DMS53 (cell line): ENCODE data around the gene ADAP1.
A peak's percentile ranks its signal among the peaks of the same experiment; 100 is the strongest.
"Not testable (repeated sequence)": the region's sequence is repeated elsewhere in the genome, so short reads cannot be mapped to it uniquely, and the experiment has no call there.

Source experiments
- DNase-seq: peaks from one replicate; lab custom pipeline; 2025; lab: John Stamatoyannopoulos, UW

The ADAP1 gene

DNA sequence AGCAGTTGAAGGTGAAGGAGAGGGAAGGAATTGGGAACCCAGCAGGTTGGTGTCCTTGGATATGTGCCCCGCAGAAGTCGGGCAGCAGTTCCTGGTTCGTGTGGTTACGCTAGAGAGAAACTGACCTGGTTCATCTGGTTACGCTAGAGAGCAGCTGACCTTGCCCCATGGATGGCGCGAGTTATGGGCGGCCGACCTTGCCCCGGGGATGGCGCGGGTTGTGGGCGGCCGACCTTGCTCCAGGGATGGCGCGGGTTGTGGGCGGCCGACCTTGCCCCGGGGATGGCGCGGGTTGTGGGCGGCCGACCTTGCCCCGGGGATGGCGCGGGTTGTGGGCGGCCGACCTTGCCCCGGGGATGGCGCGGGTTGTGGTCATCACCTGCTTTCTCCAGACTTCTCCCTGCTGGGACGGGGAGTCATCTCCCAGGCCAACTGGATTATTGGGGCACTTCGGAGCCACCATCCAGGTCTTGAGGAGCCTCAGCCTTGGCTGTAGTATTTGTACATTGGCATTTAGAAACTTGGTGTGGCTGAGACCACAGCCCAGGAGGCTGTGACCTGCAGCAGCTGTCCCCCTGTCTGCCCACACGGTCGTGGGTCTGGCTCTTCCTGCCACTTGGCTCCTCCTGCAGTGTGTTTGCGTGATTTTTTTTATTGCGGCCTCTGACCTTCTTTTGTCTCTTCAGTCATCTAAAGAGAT, 72.0 kb downstream of the ADAP1 start:
- DNase-seq = no peak

GRCh38 chr7:881441-882234, 72.8 kb downstream of the ADAP1 start:
- DNase-seq = peak; percentile 68

- peak; percentile 30 for DNase-seq
Measured at GRCh38 chr7:880450-880849, 74.0 kb downstream of the ADAP1 start.

DNA sequence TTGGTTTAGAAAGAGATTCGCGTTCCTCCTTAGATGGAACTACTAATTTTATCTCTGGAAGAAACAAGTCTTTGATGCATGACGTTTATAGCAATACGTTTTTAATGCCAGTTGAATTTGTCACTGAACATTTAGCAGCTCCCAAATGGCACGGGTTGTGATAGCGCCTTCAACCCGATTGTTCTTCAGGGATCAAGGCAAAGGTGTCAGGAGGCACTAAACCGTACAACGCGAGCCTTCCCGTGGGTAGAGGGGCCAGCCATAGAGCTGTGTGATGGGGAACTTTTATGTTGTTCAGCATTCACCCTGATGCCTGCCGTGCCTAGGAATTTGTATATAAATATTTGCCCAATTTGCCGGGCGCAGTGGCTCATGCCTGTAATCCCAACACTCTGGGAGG, 74.8 kb downstream of the ADAP1 start:
- DNase-seq = no peak

DNA sequence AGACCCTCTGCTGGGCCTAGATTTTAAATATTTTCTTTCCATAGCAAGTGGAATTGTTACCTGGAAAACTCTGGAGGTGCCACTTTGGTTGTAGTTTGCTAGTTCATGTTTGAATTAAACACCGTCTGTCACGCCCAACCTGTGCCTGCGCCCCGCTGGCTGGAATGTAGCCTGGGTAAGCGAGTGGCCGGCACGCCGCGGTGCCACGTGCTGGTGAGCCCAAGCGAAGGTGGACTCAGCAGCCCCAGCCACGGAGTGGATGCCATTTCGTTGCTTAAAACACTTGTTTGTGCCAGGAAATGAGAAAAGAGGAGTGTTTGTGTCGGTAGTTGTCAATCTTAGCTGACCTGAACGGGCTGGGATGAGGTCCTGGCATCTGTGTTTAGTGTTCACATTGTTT, 75.4 kb downstream of the ADAP1 start:
- no peak for DNase-seq

DNA sequence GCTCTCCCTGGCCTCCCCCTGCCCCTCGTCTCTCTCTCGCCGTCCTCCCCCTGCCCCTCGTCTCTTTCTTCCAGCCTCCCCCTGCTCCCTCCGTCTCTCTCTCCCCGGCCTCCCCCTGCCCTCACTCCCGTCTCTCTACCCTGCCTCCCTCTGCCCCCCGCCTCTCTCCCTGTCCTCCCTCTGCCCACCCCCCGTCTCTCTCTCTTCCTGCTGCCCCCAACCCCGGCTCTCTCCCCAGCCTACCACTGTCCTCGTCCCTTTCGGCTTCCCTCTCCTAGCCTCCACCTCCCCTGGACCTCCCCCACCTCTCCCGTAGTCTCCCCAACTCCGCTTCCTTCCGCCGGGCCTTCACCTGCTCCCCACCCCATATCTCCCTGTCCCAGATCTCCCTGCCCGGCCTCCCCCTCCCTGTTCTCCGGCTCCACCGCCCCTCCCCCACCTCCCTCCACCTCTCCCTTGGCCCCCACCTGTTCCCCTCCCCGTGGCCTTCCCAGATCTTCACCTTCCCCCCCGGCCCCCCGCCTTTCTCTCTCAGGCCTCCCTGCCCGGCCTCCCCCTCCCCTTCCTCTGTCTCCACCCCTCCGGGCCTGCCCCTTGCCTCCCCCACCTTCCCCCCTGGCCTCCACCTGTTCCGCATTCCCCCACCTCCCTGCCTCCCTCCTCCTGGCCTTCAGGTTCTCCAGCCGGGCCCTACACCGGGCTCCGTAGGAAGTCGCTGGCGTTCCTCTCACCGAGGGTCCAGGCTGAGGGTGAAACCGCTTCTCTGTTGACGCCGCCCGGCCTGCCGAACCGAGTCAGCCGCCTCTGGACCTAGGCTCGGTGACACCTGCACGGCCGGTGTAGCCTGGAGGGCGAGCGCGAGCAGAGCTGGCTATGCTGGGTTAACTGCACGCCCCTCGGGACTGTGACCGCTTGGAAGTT, 76.9 kb downstream of the ADAP1 start:
- peak; percentile 64 for DNase-seq

- DNase-seq = peak; percentile 80
Measured at GRCh38 chr7:876972-877311, 77.5 kb downstream of the ADAP1 start.

DNA sequence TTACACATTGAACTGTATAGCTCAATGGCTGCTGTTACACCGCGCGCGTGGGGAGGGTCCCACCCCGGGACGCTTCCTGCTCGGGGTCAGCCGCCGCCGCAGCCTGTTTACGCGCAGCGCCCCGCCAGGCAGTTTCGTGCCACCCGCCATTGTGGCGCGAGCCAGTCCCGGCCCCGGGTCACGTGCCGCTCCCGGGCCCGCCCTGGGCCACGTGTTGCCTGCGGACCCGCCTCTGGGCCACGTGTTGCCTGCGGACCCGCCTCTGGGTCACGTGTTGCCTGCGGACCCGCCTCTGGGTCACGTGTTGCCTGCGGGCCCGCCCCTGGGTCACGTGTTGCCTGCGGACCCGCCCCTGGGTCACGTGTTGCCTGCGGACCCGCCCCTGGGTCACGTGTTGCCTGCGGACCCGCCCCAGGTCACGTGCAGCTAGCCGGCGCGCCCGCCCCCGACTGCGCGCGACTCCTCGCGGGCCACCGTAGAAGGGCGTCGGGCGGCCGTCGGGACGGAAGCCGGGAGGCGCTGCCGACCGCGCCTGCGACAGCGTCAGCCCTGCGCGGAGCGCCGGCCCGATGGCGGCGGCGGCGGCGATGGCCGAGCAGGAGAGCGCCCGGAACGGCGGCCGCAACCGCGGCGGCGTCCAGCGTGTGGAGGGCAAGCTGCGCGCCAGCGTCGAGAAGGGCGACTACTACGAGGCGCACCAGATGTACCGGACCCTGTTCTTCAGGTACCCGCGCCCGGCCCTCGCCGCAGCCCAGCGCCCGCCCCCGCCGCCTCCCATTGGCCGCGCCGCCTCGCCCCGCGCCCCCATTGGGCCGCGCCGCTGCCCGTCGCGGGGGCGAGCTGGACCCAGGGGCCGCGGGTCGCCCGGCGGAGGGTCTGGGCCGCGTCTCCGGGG, 78.2 kb downstream of the ADAP1 start, which contains the start of gene GET4:
TSS of gene GET4 (plus strand) at position 478 of the 895 bp plus-strand sequence. CDS start at position 570, 92 bp downstream.
- DNase-seq = peak; percentile 100

DNA sequence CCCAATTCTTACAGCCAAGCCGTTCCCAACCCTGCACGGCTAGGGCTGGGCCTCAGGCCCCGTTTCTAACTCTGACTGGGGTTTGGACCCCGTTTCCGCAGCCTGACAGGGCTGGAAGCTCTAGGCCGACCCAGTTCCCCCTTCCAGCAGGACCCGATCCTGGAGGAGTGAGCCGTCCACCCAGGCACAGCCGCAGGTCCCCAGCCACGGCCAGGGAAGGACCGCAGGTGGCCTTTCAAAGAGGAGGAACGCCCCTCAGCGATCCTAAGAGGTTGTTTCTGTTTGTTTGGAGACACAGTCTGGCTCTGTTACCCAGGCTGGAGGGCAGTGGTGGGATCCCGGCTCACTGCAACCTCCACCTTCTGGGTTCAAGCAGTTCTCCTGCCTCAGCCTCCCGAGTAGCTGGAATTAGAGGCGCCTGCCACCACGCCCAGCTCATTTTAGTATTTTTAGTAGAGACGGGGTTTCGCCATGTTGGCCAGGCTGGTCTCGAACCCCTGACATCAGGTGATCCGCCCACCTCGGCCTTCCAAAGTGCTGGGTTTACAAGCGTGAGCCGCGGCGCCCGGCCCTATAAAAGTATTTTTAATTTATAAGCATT, 78.9 kb downstream of the ADAP1 start:
- peak; percentile 67 for DNase-seq

DNA sequence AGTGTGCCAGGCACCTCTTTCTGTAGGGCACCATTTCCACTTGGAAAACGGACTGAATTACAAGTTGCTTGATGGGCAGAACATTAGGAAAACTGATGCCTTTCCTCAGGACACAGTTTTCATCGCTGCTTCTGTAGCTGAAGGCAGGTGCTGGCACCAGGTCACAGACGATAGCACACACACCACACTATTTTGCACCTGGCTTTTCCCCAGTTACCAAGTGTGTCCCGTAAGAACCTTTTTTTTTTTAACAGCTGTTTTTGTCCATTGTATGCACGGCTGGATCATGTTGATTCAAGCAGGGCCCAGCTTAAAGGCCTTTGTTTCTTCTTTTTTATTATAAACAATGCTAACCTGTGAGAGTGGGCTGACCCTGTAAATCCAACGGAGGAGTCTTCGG, 79.4 kb downstream of the ADAP1 start:
- peak; percentile 87 for DNase-seq

GRCh38 chr7:874031-874749, 80.3 kb downstream of the ADAP1 start:
- DNase-seq = no peak

DNA sequence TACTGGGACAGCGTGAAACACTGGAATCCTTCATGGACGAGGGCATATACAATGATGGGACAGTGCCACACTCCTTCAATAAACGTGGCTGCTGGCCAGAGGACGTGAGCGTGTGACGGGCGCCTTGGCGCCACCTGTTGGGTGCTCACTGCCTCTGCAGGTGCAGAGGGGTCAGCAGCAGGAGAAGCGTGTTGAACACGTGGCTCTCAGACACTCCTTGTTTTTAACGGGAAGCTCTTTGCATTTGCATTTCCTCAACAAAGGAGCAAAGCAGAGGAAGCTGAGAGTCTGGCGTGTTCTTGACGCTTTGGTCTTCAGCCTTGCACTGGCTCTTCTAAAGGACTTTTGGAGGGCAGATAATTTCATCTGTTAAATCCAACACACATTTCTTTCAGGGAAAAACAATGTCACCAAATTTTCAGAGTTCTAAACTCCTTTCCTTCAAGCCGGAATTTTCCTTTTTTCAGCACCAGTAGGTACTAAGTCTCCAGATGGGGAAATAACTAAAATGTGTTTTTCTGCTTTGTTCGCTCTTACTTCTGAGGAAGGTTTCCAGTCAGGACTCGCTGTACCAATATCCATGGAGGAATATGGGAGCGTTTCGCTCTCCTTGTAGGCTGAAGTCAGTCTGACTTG, 81.0 kb downstream of the ADAP1 start:
- peak; percentile 95 for DNase-seq

- not testable (repeated sequence) for DNase-seq
Measured at GRCh38 chr7:872685-873084, 81.8 kb downstream of the ADAP1 start.

- no peak for DNase-seq
Measured at GRCh38 chr7:871900-872537, 82.5 kb downstream of the ADAP1 start.

DNA sequence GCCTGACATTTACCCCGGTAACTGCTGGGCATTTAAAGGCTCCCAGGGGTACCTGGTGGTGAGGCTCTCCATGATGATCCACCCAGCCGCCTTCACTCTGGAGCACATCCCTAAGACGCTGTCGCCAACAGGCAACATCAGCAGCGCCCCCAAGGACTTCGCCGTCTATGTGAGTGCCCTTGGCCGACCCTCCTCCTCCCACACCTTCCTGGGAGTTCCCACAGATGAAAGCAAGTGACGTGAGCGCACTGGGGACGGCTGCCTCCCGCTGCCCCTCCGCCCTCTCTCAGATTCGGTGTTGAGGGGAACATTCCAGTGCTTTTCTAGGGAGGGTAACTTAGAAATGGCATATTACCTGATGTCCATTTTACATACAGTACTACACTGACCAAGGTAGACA, 85.1 kb downstream of the ADAP1 start:
- no peak for DNase-seq

DNA sequence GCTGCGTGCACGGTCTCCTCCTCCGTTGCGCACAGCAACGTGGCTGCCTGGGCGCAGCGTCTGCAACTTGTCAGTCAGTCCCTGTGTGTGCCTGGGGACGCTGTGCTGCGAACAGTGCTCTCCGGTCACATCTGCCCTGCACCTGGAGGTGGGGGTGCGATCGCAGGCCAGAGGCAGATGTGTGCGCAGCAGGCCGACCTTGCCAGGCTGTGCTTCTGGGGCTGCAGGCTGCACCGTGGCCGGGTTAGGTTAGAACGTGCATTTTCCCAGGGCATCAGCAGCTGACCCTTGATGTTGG, 86.3 kb downstream of the ADAP1 start:
- DNase-seq = no peak

GRCh38 chr7:867406-868188, 86.9 kb downstream of the ADAP1 start:
- no peak for DNase-seq

- no peak for DNase-seq
Measured at GRCh38 chr7:867001-867405, 87.5 kb downstream of the ADAP1 start.

DNA sequence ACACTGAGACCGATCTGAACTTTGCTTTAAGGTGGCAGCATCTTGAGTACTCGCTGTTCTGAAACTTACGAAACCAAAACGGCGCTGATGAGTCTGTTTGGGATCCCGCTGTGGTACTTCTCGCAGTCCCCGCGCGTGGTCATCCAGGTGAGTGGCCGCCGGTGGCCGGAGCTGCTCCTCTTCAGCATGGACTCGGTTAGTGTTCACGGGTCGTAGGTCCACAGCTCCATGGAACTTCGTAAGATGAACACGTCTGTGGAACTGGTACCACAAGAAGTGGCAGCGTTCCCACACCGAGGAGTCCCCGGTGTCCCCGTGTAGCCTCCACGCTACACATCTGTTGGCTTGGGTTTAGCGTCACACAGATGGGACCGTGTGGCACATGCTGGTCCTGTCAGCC, 88.6 kb downstream of the ADAP1 start:
- DNase-seq = no peak
